ENCODE measurements around the gene COL13A1.

The COL13A1 gene

GRCh38 chr10:69766161-69766910 is 35.4 kb upstream of the COL13A1 start:
- H3K4me1 ChIP-seq (ENCODE audit: insufficient read depth, low read length, severe bottlenecking) = no peaks in the 10 kb centered on the region
- H3F3A ChIP-seq (ENCODE audit: insufficient read depth, low read length) = no peaks in the 10 kb centered on the region
- H3K4me2 ChIP-seq (ENCODE audit: low read length) = no peak overlapping the region
- H3K9me2 ChIP-seq (ENCODE audit: low read depth, low read length) = no peaks in the 10 kb centered on the region
- no peaks in the 10 kb centered on the region for H4K20me1 ChIP-seq (ENCODE audit: insufficient read depth, low read length)
- peaks cover 3% of the 10 kb centered on the region for H3K27me3 ChIP-seq (ENCODE audit: insufficient read depth, low read length)
- no peaks in the 10 kb centered on the region for H3K36me3 ChIP-seq (ENCODE audit: insufficient read depth, low read length)
- no peak for TF ChIP-seq CTCF (IDR thresholded peaks at IDR 0.05; ENCODE audit: low read length)
- H3K9me3 ChIP-seq (ENCODE audit: low read length) = no peaks in the 10 kb centered on the region
- no peak overlapping the region for H2AFZ ChIP-seq (ENCODE audit: low read length)
- no peak overlapping the region for H3K9ac ChIP-seq (ENCODE audit: low read length)
- no peak overlapping the region for H3K4me3 ChIP-seq (ENCODE audit: low read depth, low read length, poor library complexity, severe bottlenecking)
- H3K27ac ChIP-seq (ENCODE audit: low read depth, low read length, poor library complexity, severe bottlenecking) = no peak overlapping the region
- H3K79me2 ChIP-seq (ENCODE audit: insufficient read depth, low read length) = no peaks in the 10 kb centered on the region

- Histone ChIP-seq H3F3A (ENCODE audit: insufficient read depth, low read length) (no peaks in the 10 kb centered on the region), H3K9me2 (ENCODE audit: low read depth, low read length) (no peaks in the 10 kb centered on the region), H3K27me3 (ENCODE audit: insufficient read depth, low read length) (peaks cover 3% of the 10 kb centered on the region), H3K4me1 (ENCODE audit: insufficient read depth, low read length, severe bottlenecking) (no peaks in the 10 kb centered on the region), H4K20me1 (ENCODE audit: insufficient read depth, low read length) (no peaks in the 10 kb centered on the region), H3K9me3 (ENCODE audit: low read length) (no peaks in the 10 kb centered on the region), H3K27ac (ENCODE audit: low read depth, low read length, poor library complexity, severe bottlenecking) (no peak overlapping the region), H3K9ac (ENCODE audit: low read length) (no peak overlapping the region), H2AFZ (ENCODE audit: low read length) (no peak overlapping the region), H3K4me2 (ENCODE audit: low read length) (no peak overlapping the region), H3K4me3 (ENCODE audit: low read depth, low read length, poor library complexity, severe bottlenecking) (no peak overlapping the region), H3K79me2 (ENCODE audit: insufficient read depth, low read length) (no peaks in the 10 kb centered on the region), H3K36me3 (ENCODE audit: insufficient read depth, low read length) (no peaks in the 10 kb centered on the region)
- TF ChIP-seq CTCF (IDR thresholded peaks at IDR 0.05; ENCODE audit: low read length) = no peak
- no peak for TF ChIP-seq EZH2 (IDR thresholded peaks at IDR 0.05; ENCODE audit: borderline replicate concordance, low read length)
Measured at GRCh38 chr10:69767793-69768192, 33.9 kb upstream of the COL13A1 start.

- H3F3A ChIP-seq (ENCODE audit: insufficient read depth, low read length) = no peaks in the 10 kb centered on the region
- no peaks in the 10 kb centered on the region for H3K36me3 ChIP-seq (ENCODE audit: insufficient read depth, low read length)
- H3K27ac ChIP-seq (ENCODE audit: low read depth, low read length, poor library complexity, severe bottlenecking) = no peak overlapping the region
- no peak overlapping the region for H3K9ac ChIP-seq (ENCODE audit: low read length)
- H3K79me2 ChIP-seq (ENCODE audit: insufficient read depth, low read length) = no peaks in the 10 kb centered on the region
- no peaks in the 10 kb centered on the region for H3K4me1 ChIP-seq (ENCODE audit: insufficient read depth, low read length, severe bottlenecking)
- no peaks in the 10 kb centered on the region for H3K9me2 ChIP-seq (ENCODE audit: low read depth, low read length)
- H3K27me3 ChIP-seq (ENCODE audit: insufficient read depth, low read length) = peaks cover 7% of the 10 kb centered on the region
- no peaks in the 10 kb centered on the region for H3K9me3 ChIP-seq (ENCODE audit: low read length)
- no peak for TF ChIP-seq CTCF (IDR thresholded peaks at IDR 0.05; ENCODE audit: low read length)
- no peak for TF ChIP-seq EZH2 (IDR thresholded peaks at IDR 0.05; ENCODE audit: borderline replicate concordance, low read length)
- H2AFZ ChIP-seq (ENCODE audit: low read length) = no peak overlapping the region
- no peak overlapping the region for H3K4me2 ChIP-seq (ENCODE audit: low read length)
- no peaks in the 10 kb centered on the region for H4K20me1 ChIP-seq (ENCODE audit: insufficient read depth, low read length)
- H3K4me3 ChIP-seq (ENCODE audit: low read depth, low read length, poor library complexity, severe bottlenecking) = no peak overlapping the region
Measured at GRCh38 chr10:69768386-69768785, 33.3 kb upstream of the COL13A1 start.
